Heart right ventricle (tissue), 16 donors: Measurements from ENCODE around the gene EFCAB10. TPM values are rescaled to one million over a fixed set of nuclear protein-coding genes. Genes with fewer than 3 reads are reported as not detected.

Experiments
- ATAC-seq, 8 donors: fragments of 200-7000 bp; cut with Tn5 transposase; one replicate each; pipeline ENCODE4 v1.9.1; 2020; ENCODE audit warnings: mild to moderate bottlenecking in 8 of 8, moderate library complexity in 8 of 8, moderate number of reproducible peaks in 1 of 8
- DNase-seq, 2 donors: peaks; one replicate each; pipeline ENCODE4 v3.0.0-alpha.2; 2020
- H3K27ac ChIP-seq, 10 donors: fragments of 200-600 bp; sonication (generic) in 2 of 10; one replicate each; pipeline versions ENCODE4 v1.5.0 to v1.8.0; 2020 to 2022; ENCODE audit warnings: mild to moderate bottlenecking in 3 of 10
- H3K27me3 ChIP-seq, 7 donors: fragments of 200-600 bp; one replicate each; pipeline ENCODE4 v1.8.0; 2021 to 2022; ENCODE audit warnings: mild to moderate bottlenecking in 2 of 7
- H3K36me3 ChIP-seq, 9 donors: fragments of 200-600 bp; sonication (generic) in 1 of 9; one replicate each; pipeline versions ENCODE4 v1.5.0 to v1.8.0; 2020 to 2022; ENCODE audit warnings: mild to moderate bottlenecking in 2 of 9
- H3K4me1 ChIP-seq, 9 donors: fragments of 200-600 bp; sonication (generic) in 1 of 9; one replicate each; pipeline versions ENCODE4 v1.5.0 to v1.8.0; 2020 to 2022; ENCODE audit warnings: mild to moderate bottlenecking in 4 of 9
- H3K4me3 ChIP-seq, 10 donors: fragments of 200-600 bp; sonication (generic) in 2 of 10; one replicate each; pipeline versions ENCODE4 v1.5.0 to v1.8.0; 2020 to 2022; ENCODE audit warnings: mild to moderate bottlenecking in 7 of 10, moderate library complexity in 2 of 10
- H3K9me3 ChIP-seq, 11 donors: fragments of 200-600 bp in 10 of 11; sonication (generic) in 2 of 11; one replicate each; pipeline versions ENCODE4 v1.5.0 to v1.8.0; 2013 to 2022; ENCODE audit warnings: mild to moderate bottlenecking in 2 of 11, control low read depth in 1 of 11, moderate library complexity in 1 of 11
- CTCF ChIP-seq, 9 donors: fragments of 200-600 bp; sonication (generic) in 2 of 9; IDR thresholded peaks; one replicate each; pipeline versions ENCODE4 v1.5.0 to v1.8.0; 2021 to 2022; ENCODE audit warnings: antibody characterized with exemption in 9 of 9, mild to moderate bottlenecking in 5 of 9, moderate library complexity in 1 of 9
- WGBS, 2 donors: extraction: QIAGEN DNeasy Blood & Tissue Kit; methylation state at CpG; one replicate each; pipeline ENCODE4 v1.1.7; 2013; ENCODE audit warnings: inconsistent platforms in 1 of 2; 5-methylcytosine and 5-hydroxymethylcytosine counted together
- intact Hi-C, 10 donors: fragments of 100-400 bp; cut with DNase I; formaldehyde crosslinking; loops; one replicate each; pipeline versions ENCODE4 v1.11.1 to v1.14.2; 2022
- polyA plus RNA-seq, 2 donors: library from polyadenylated mRNA; stranded (reverse); fragments of 200-250 nt; gene quantifications; one replicate each; pipeline ENCODE4 v1.2.3, GENCODE V29; 2013
- total RNA-seq, 10 donors: library from RNA; stranded (reverse); fragmentation: NEBNext Ultra II Directional in 3 of 10; extraction: Animal tissue kit (Norgen Biotek cat#: 25700) in 3 of 10; gene quantifications; one replicate each; pipeline versions ENCODE4 v1.2.1 to v1.2.4, GENCODE V29; 2021 to 2023
- donor health status: Arrhythmogenic right ventricular cardiomyopathy.
- donor health status: ischemic (EF 13 %, LVEDD 7.1; RV severe dilation, severe dysfunction).
- donor health status: healthy with polysubstance abuse.
- donor health status: DM: no; HTN: yes; CAD: no.
- donor health status: DM: no; HTN: no; CAD: no.
- donor health status: ischemic (EF 25% LVEDD 6.9; RV normal size, moderate dysfunction).
- donor health status: ischemic (EF 25% LVEDD 5.7; RV mildly dilated, moderate dysfunction).
- donor health status: healthy.
- donor health status: DM: yes; HTN: yes; CAD: no.
- donor health status: Ischemic cardiomyopathy.
- donor health status: ischemic (EF 35%, LVEDD 5.7; RV mildly dilated, moderate dysfunction).
- donor health status: nonischemic (EF 11% LVEDD 7.7; RV severe dilation, severe dysfunction).
- donor health status: DM: yes; HTN: yes; CAD: no.
- donor health status: PGD.
- donor health status: ischemic (EF 29% LVEDD 5.4; RV normal size, mild dysfunction).
- donor health status: nonischemic (EF 23%, LVEDD 6.1; RV moderate dilation, normal function).

EFCAB10 gene
- total and polyA plus RNA-seq, 12 donors, result not detected

- Histone ChIP-seq H3K4me3 (no peak overlapping the region), H3K27me3 (no peaks in the 10 kb centered on the region), H3K4me1 (peaks cover 0 to 9% (median 0%) of the 10 kb centered on the region in 9 donors), H3K36me3 (peaks cover 0 to 56% (median 8%) of the 10 kb centered on the region in 9 donors), H3K27ac (no peak overlapping the region), H3K9me3 (no peaks in the 10 kb centered on the region)
- intact Hi-C loops, result no loop called here
- no peak for TF ChIP-seq CTCF (IDR thresholded peaks at IDR 0.05)
- DNase-seq (no peak), ATAC-seq (no peak)
- WGBS, 2 donors, result 92 to 93% methylated on average over 9 of the region's 9 CpGs
Measured at GRCh38 chr7:105612806-105613205, 31.5 kb upstream of the EFCAB10 start.

GRCh38 chr7:105611856-105612775 lies 30.8 kb upstream of the EFCAB10 start:
- peaks cover 0 to 51% (median 8%) of the 10 kb centered on the region in 9 donors for H3K36me3 ChIP-seq
- peaks cover 0 to 2% (median 0%) of the 10 kb centered on the region in 9 donors for H3K4me1 ChIP-seq
- TF ChIP-seq CTCF (IDR thresholded peaks at IDR 0.05), result no peak
- 88 to 91% methylated on average over 16 of the region's 16 CpGs for WGBS, 2 donors
- H3K27me3 ChIP-seq, result no peaks in the 10 kb centered on the region
- DNase-seq (no peak), ATAC-seq (no peak)
- no peak overlapping the region for H3K27ac ChIP-seq
- intact Hi-C loops, result no loop called here
- H3K4me3 ChIP-seq, result no peak overlapping the region
- no peaks in the 10 kb centered on the region for H3K9me3 ChIP-seq

GRCh38 chr7:105610165-105610930 lies 29.1 kb upstream of the EFCAB10 start:
- Histone ChIP-seq H3K4me1 (no peaks in the 10 kb centered on the region), H3K9me3 (no peaks in the 10 kb centered on the region), H3K27me3 (no peaks in the 10 kb centered on the region), H3K27ac (no peak overlapping the region), H3K4me3 (no peak overlapping the region), H3K36me3 (peaks cover 0 to 35% (median 8%) of the 10 kb centered on the region in 9 donors)
- no peak for TF ChIP-seq CTCF (IDR thresholded peaks at IDR 0.05)
- intact Hi-C loops, result no loop called here
- ATAC-seq (no peak), DNase-seq (no peak)
- WGBS, 2 donors, result 93 to 94% methylated on average over 8 of the region's 8 CpGs
